ENCODE data around the gene C1orf105. TPM values are rescaled to one million over a fixed set of nuclear protein-coding genes. Genes with fewer than 3 reads are reported as not detected.
A peak's percentile ranks its signal among the peaks of the same experiment; 100 is the strongest.

The C1orf105 gene
- polyA plus RNA-seq, 1 of the 3 experiments (the other 2 are of a cell fraction) = not detected

GRCh38 chr1:172448995-172449584 is 28.6 kb downstream of the C1orf105 start:
- Histone ChIP-seq H3K9me2 (no peaks in the 10 kb centered on the region), H3K27ac (ENCODE audit: low read depth in 2 of 2, low read length in 1 of 2) (no peak overlapping the region), H4K20me1 (ENCODE audit: insufficient read depth) (no peaks in the 10 kb centered on the region), H3K4me3 (ENCODE audit: low read depth in 2 of 2, low read length in 1 of 2) (no peak overlapping the region), H3K4me1 (ENCODE audit: control insufficient read depth in 1 of 2, insufficient read depth in 2 of 2, low read depth in 1 of 2, low read length in 1 of 2) (peaks cover 0 to 12% of the 10 kb centered on the region in 2 experiments; a peak in 2 of 4 replicates), H3K4me2 (no peak overlapping the region), H3K9me3 (no peaks in the 10 kb centered on the region), H3K27me3 (ENCODE audit: insufficient read depth) (no peaks in the 10 kb centered on the region), H3K79me2 (ENCODE audit: insufficient read depth) (no peaks in the 10 kb centered on the region), H3K9ac (no peak overlapping the region), H3K36me3 (replicated peaks in 1 of 2; ENCODE audit: control insufficient read depth in 1 of 2, insufficient read depth in 2 of 2, low read length in 1 of 2) (no peaks in the 10 kb centered on the region), H3F3A (replicated peaks; ENCODE audit: insufficient read depth) (no peaks in the 10 kb centered on the region), H2AFZ (ENCODE audit: low read depth) (peak overlapping the region; percentile 75; the same call in 1 of the 2 replicates)
- DNase-seq = no peak
- no peak for TF ChIP-seq RAD21 (IDR thresholded peaks at IDR 0.05; ENCODE audit: low read length)
- no peak for TF ChIP-seq RXRA (IDR thresholded peaks at IDR 0.05; ENCODE audit: borderline replicate concordance, low read depth)
- TF ChIP-seq, protein P1, sequence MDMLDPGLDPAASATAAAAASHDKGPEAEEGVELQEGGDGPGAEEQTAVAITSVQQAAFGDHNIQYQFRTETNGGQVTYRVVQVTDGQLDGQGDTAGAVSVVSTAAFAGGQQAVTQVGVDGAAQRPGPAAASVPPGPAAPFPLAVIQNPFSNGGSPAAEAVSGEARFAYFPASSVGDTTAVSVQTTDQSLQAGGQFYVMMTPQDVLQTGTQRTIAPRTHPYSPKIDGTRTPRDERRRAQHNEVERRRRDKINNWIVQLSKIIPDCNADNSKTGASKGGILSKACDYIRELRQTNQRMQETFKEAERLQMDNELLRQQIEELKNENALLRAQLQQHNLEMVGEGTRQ (IDR thresholded peaks at IDR 0.05; ENCODE audit: borderline replicate concordance, low read depth, low read length) = no peak
- TF ChIP-seq TCF12 (IDR thresholded peaks at IDR 0.05) = no peak
- TF ChIP-seq SMC3 (IDR thresholded peaks at IDR 0.05; ENCODE audit: low read depth, low read length) = no peak
- no peak for TF ChIP-seq EZH2phosphoT487 (IDR thresholded peaks at IDR 0.05; ENCODE audit: borderline replicate concordance, low read depth)
- no peak for TF ChIP-seq TEAD4 (IDR thresholded peaks at IDR 0.05; ENCODE audit: borderline replicate concordance, insufficient read depth)
- TF ChIP-seq EP300 (IDR thresholded peaks at IDR 0.05; ENCODE audit: borderline replicate concordance in 1 of 2, low read depth in 1 of 2, low read length in 1 of 2) = no peak
- TF ChIP-seq GATA2 (CRISPR knock-in tag; IDR thresholded peaks at IDR 0.05) = no peak
- TF ChIP-seq NRF1 (IDR thresholded peaks at IDR 0.05; ENCODE audit: low read depth, low read length) = no peak
- TF ChIP-seq CHD2 (IDR thresholded peaks at IDR 0.05; ENCODE audit: low read length, partially characterized antibody) = no peak
- no peak for TF ChIP-seq NFIC (IDR thresholded peaks at IDR 0.05; ENCODE audit: borderline replicate concordance)
- TF ChIP-seq SIN3A (IDR thresholded peaks at IDR 0.05; ENCODE audit: borderline replicate concordance, low read depth, low read length) = no peak
- no peak for TF ChIP-seq FOXJ3 (CRISPR knock-in tag; IDR thresholded peaks at IDR 0.05)
- POLR2A ChIA-PET = no interaction called here
- WGBS (ENCODE audit: low lambda C conversion rate) = 78% methylated on average over 6 of the region's 6 CpGs
- CTCF ChIA-PET = interaction anchor here (0.6 to 6.2 kb wide), 6 partner anchors 14 to 446 kb away, joined by 3 to 57 read pairs (median 6); no protein-coding TSS in a partner anchor

- H3K27me3 ChIP-seq (ENCODE audit: insufficient read depth) = no peaks in the 10 kb centered on the region
- H3K4me2 ChIP-seq = no peak overlapping the region
- no peak overlapping the region for H3K9ac ChIP-seq
- DNase-seq = peak; percentile 71
- WGBS (ENCODE audit: low lambda C conversion rate) = 65% methylated on average over 16 of the region's 18 CpGs
- no peaks in the 10 kb centered on the region for H4K20me1 ChIP-seq (ENCODE audit: insufficient read depth)
- H2AFZ ChIP-seq (ENCODE audit: low read depth) = peak overlapping the region; percentile 75
- H3K4me1 ChIP-seq (ENCODE audit: control insufficient read depth in 1 of 2, insufficient read depth in 2 of 2, low read depth in 1 of 2, low read length in 1 of 2) = peaks cover 0 to 12% of the 10 kb centered on the region in 2 experiments; a peak in 2 of 4 replicates
- H3K36me3 ChIP-seq (replicated peaks in 1 of 2; ENCODE audit: control insufficient read depth in 1 of 2, insufficient read depth in 2 of 2, low read length in 1 of 2) = no peaks in the 10 kb centered on the region
- no peaks in the 10 kb centered on the region for H3K79me2 ChIP-seq (ENCODE audit: insufficient read depth)
- no peaks in the 10 kb centered on the region for H3K9me2 ChIP-seq
- POLR2A ChIA-PET = no interaction called here
- CTCF ChIA-PET = interaction anchor here (0.6 to 6.2 kb wide), 18 partner anchors 10 to 447 kb away, joined by 3 to 57 read pairs (median 3); no protein-coding TSS in a partner anchor
- H3K27ac ChIP-seq (ENCODE audit: low read depth in 2 of 2, low read length in 1 of 2) = no peak overlapping the region
- no peaks in the 10 kb centered on the region for H3F3A ChIP-seq (replicated peaks; ENCODE audit: insufficient read depth)
- no peaks in the 10 kb centered on the region for H3K9me3 ChIP-seq
- no peak overlapping the region; a peak in 1 of 4 replicates for H3K4me3 ChIP-seq (ENCODE audit: low read depth in 2 of 2, low read length in 1 of 2)
- no peak for TF ChIP-seq REST (IDR thresholded peaks at IDR 0.05; ENCODE audit: low read depth, low read length)
- no peak for TF ChIP-seq SIN3A (IDR thresholded peaks at IDR 0.05; ENCODE audit: borderline replicate concordance, low read depth, low read length)
- peak; percentile 31; the same call in 1 of the 2 replicates for TF ChIP-seq TAF1 (IDR thresholded peaks at IDR 0.05; ENCODE audit: borderline replicate concordance, low read depth, low read length)
- peak; percentile 89 for TF ChIP-seq RAD21 (IDR thresholded peaks at IDR 0.05; ENCODE audit: low read length)
- no peak for TF ChIP-seq POLR2AphosphoS5 (IDR thresholded peaks at IDR 0.05; ENCODE audit: low read depth, low read length)
- TF ChIP-seq, protein P2, sequence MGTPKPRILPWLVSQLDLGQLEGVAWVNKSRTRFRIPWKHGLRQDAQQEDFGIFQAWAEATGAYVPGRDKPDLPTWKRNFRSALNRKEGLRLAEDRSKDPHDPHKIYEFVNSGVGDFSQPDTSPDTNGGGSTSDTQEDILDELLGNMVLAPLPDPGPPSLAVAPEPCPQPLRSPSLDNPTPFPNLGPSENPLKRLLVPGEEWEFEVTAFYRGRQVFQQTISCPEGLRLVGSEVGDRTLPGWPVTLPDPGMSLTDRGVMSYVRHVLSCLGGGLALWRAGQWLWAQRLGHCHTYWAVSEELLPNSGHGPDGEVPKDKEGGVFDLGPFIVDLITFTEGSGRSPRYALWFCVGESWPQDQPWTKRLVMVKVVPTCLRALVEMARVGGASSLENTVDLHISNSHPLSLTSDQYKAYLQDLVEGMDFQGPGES (IDR thresholded peaks at IDR 0.05; ENCODE audit: low read depth, low read length) = no peak
Measured at GRCh38 chr1:172449585-172450523, 29.4 kb downstream of the C1orf105 start.

Data from SK-N-SH (cell line).